HepG2 (cell line): ENCODE results near the gene C1orf116. TPM values are rescaled to one million over a fixed set of nuclear protein-coding genes. Genes with fewer than 3 reads are reported as not detected.

Source experiments
- HNRNPL ChIP-seq: fragments of 200-400 bp; formaldehyde crosslinking; IDR thresholded peaks from 2 replicates; pipeline ENCODE4 v1.6.1; 2017; ENCODE audit warnings: mild to moderate bottlenecking, low read depth, low read length
- TCF12 ChIP-seq, 2 experiments: fragments of 450-650 bp in 1 of 2; sonication (generic) in 1 of 2; formaldehyde crosslinking in 1 of 2; IDR thresholded peaks; 2 replicates each; pipeline versions ENCODE4 v1.6.1 to v1.8.0; 2017 to 2022; ENCODE audit warnings: antibody characterized with exemption in 1 of 2, mild to moderate bottlenecking in 1 of 2, missing genetic modification reagents in 1 of 2, moderate library complexity in 1 of 2
- ZBTB38 ChIP-seq: sonication (generic); formaldehyde crosslinking; IDR thresholded peaks from 2 replicates; pipeline ENCODE4 v1.5.1; 2020; ENCODE audit warnings: mild to moderate bottlenecking, missing genetic modification reagents
- ZFP37 ChIP-seq: sonication (generic); formaldehyde crosslinking; IDR thresholded peaks from 2 replicates; pipeline ENCODE4 v1.4.0; 2020; ENCODE audit warnings: missing genetic modification reagents, borderline replicate concordance
- ZFP41 ChIP-seq: sonication (generic); formaldehyde crosslinking; IDR thresholded peaks from 2 replicates; pipeline ENCODE4 v1.4.0; 2020; ENCODE audit warnings: mild to moderate bottlenecking, missing genetic modification reagents, borderline replicate concordance
- ZNF329 ChIP-seq: sonication (generic); formaldehyde crosslinking; IDR thresholded peaks from 2 replicates; pipeline ENCODE4 v1.9.0; 2021; ENCODE audit warnings: low read depth, mild to moderate bottlenecking, missing genetic modification reagents
- ZNF337 ChIP-seq: sonication (generic); formaldehyde crosslinking; IDR thresholded peaks from 2 replicates; pipeline ENCODE4 v1.5.1; 2020; ENCODE audit warnings: missing genetic modification reagents, low read depth, mild to moderate bottlenecking, borderline replicate concordance
- ZNF678 ChIP-seq: sonication (generic); formaldehyde crosslinking; IDR thresholded peaks from 2 replicates; pipeline ENCODE4 v1.4.0; 2020; ENCODE audit warnings: mild to moderate bottlenecking, missing genetic modification reagents
- ZSCAN9 ChIP-seq: IDR thresholded peaks from 2 replicates; pipeline ENCODE4 v1.6.1; 2016; ENCODE audit warnings: borderline replicate concordance
- polyA plus RNA-seq, 8 experiments: library from polyadenylated mRNA; depleted of rRNA in 3 of 8; stranded (reverse) in 7 of 8; unstranded in 1 of 8; fragments of >200 nt; fragmentation: Illumina TruSeq in 4 of 8; extraction: Trizol in 4 of 8; gene quantifications; 2 replicates each; pipeline versions ENCODE4 v1.2.1 to v1.2.3, GENCODE V29; 2011 to 2016; ENCODE audit warnings: low read depth in 4 of 8, missing spikeins in 1 of 8, mixed read lengths in 1 of 8; ENCODE audit not compliant: insufficient read depth in 1 of 8
- total RNA-seq, 5 experiments: library from RNA; depleted of rRNA; stranded (reverse); fragments of >200 nt; fragmentation: Illumina TruSeq; extraction: Trizol; gene quantifications; 2 replicates each; pipeline ENCODE4 v1.2.3, GENCODE V29; 2016; ENCODE audit warnings: low read depth in 1 of 5
- TF ChIP-seq, protein P1 (sequence below): sonication (generic); formaldehyde crosslinking; IDR thresholded peaks from one replicate; pipeline ENCODE4 v1.5.1; 2020; ENCODE audit warnings: mild to moderate bottlenecking, missing genetic modification reagents; ENCODE audit errors: not compliant biosample characterization
- TF ChIP-seq, protein P2 (sequence below): sonication (generic); formaldehyde crosslinking; IDR thresholded peaks from 2 replicates; pipeline ENCODE4 v1.4.0; 2020; ENCODE audit warnings: missing genetic modification reagents
- TF ChIP-seq, protein P3 (sequence below): sonication (generic); formaldehyde crosslinking; IDR thresholded peaks from 2 replicates; pipeline ENCODE4 v1.5.1; 2020; ENCODE audit warnings: missing genetic modification reagents, mild to moderate bottlenecking, borderline replicate concordance

The C1orf116 gene
- total and polyA plus RNA-seq, 2 of the 13 experiments (the other 11 are each of a cell fraction or from before 2014, with no cell fraction given): 0.51 to 0.95 TPM

DNA sequence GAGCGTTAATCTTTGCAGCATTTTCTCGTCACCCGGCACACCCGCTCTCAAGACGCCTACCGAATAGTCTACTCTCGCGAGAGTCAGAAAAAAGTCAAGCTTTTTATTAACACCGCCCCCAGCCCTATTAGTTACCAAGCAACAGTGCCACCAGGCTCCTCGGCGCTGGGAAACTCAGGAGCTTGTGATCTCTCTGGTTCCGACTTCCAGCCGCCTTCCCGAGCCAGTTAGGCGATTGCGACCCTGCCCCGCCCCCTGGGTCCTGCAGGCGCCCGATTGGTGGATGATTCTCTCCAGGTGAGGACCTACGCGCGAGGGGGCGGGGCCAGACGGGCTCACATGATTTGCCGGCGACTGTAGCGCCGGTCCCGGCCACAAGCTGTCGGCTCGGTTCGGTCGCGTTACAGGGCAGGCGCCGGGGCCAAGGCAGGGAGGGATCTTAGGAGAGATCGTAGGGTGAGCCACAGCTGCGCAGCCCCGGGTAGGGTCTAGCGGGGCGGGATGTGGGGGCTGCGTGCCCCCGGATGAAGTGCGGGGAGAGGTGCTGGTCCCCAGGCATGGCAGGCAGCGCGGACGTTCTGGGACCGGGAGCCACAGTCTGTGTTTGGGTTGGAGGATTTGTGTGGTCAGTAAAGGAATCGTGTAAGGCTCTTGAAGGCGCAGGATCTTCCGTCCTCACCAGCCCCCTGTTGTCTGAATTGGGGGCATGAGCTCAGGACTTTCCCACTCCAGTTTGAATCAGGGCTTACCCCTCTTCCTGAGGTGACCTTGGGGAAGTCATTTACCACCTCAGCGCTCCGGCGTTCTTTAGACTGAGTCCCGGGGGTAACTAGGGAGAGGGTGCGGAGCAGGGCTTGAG, 20.6 kb upstream of the C1orf116 start, which contains the start of gene PFKFB2 (continued):
- TF ChIP-seq, protein P1, sequence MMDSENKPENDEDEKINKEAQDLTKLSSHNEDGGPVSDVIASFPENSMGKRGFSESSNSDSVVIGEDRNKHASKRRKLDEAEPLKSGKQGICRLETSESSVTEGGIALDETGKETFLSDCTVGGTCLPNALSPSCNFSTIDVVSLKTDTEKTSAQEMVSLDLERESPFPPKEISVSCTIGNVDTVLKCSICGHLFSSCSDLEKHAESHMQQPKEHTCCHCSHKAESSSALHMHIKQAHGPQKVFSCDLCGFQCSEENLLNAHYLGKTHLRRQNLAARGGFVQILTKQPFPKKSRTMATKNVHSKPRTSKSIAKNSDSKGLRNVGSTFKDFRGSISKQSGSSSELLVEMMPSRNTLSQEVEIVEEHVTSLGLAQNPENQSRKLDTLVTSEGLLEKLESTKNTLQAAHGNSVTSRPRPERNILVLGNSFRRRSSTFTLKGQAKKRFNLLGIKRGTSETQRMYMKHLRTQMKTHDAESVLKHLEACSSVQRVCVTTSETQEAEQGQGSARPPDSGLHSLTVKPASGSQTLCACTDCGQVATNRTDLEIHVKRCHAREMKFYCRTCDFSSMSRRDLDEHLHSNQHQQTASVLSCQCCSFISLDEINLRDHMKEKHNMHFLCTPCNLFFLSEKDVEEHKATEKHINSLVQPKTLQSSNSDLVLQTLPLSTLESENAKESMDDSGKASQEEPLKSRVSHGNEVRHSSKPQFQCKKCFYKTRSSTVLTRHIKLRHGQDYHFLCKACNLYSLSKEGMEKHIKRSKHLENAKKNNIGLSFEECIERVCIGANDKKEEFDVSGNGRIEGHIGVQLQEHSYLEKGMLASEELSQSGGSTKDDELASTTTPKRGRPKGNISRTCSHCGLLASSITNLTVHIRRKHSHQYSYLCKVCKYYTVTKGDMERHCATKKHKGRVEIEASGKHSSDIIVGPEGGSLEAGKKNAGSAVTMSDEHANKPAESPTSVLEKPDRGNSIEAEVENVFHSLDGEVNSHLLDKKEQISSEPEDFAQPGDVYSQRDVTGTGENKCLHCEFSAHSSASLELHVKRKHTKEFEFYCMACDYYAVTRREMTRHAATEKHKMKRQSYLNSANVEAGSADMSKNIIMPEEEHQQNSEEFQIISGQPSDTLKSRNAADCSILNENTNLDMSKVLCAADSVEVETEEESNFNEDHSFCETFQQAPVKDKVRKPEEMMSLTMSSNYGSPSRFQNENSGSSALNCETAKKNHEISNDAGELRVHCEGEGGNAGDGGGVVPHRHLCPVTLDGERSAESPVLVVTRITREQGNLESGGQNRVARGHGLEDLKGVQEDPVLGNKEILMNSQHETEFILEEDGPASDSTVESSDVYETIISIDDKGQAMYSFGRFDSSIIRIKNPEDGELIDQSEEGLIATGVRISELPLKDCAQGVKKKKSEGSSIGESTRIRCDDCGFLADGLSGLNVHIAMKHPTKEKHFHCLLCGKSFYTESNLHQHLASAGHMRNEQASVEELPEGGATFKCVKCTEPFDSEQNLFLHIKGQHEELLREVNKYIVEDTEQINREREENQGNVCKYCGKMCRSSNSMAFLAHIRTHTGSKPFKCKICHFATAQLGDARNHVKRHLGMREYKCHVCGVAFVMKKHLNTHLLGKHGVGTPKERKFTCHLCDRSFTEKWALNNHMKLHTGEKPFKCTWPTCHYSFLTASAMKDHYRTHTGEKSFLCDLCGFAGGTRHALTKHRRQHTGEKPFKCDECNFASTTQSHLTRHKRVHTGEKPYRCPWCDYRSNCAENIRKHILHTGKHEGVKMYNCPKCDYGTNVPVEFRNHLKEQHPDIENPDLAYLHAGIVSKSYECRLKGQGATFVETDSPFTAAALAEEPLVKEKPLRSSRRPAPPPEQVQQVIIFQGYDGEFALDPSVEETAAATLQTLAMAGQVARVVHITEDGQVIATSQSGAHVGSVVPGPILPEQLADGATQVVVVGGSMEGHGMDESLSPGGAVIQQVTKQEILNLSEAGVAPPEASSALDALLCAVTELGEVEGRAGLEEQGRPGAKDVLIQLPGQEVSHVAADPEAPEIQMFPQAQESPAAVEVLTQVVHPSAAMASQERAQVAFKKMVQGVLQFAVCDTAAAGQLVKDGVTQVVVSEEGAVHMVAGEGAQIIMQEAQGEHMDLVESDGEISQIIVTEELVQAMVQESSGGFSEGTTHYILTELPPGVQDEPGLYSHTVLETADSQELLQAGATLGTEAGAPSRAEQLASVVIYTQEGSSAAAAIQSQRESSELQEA: peak; percentile 86
- TF ChIP-seq ZNF329 (CRISPR knock-in tag) (no peak), HNRNPL (0 out of 2 replicates have a peak, but pooled peaks have one; percentile 22), ZNF678 (peak; percentile 60; the same call in 1 of the 2 replicates), ZFP41 (CRISPR knock-in tag) (no peak), ZFP37 (CRISPR knock-in tag) (no peak), ZSCAN9 (no peak), ZNF337 (CRISPR knock-in tag) (0 out of 2 replicates have a peak, but pooled peaks have one; percentile 41), TCF12 (IDR thresholded peaks at IDR 0.05) (no peak), TCF12 (CRISPR knock-in tag; IDR thresholded peaks at IDR 0.05) (no peak), ZBTB38 (CRISPR knock-in tag) (0 out of 2 replicates have a peak, but pooled peaks have one; percentile 43)
- TF ChIP-seq, protein P2, sequence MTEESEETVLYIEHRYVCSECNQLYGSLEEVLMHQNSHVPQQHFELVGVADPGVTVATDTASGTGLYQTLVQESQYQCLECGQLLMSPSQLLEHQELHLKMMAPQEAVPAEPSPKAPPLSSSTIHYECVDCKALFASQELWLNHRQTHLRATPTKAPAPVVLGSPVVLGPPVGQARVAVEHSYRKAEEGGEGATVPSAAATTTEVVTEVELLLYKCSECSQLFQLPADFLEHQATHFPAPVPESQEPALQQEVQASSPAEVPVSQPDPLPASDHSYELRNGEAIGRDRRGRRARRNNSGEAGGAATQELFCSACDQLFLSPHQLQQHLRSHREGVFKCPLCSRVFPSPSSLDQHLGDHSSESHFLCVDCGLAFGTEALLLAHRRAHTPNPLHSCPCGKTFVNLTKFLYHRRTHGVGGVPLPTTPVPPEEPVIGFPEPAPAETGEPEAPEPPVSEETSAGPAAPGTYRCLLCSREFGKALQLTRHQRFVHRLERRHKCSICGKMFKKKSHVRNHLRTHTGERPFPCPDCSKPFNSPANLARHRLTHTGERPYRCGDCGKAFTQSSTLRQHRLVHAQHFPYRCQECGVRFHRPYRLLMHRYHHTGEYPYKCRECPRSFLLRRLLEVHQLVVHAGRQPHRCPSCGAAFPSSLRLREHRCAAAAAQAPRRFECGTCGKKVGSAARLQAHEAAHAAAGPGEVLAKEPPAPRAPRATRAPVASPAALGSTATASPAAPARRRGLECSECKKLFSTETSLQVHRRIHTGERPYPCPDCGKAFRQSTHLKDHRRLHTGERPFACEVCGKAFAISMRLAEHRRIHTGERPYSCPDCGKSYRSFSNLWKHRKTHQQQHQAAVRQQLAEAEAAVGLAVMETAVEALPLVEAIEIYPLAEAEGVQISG (CRISPR knock-in tag): peak; percentile 42; the same call in 1 of the 2 replicates
- TF ChIP-seq, protein P3, sequence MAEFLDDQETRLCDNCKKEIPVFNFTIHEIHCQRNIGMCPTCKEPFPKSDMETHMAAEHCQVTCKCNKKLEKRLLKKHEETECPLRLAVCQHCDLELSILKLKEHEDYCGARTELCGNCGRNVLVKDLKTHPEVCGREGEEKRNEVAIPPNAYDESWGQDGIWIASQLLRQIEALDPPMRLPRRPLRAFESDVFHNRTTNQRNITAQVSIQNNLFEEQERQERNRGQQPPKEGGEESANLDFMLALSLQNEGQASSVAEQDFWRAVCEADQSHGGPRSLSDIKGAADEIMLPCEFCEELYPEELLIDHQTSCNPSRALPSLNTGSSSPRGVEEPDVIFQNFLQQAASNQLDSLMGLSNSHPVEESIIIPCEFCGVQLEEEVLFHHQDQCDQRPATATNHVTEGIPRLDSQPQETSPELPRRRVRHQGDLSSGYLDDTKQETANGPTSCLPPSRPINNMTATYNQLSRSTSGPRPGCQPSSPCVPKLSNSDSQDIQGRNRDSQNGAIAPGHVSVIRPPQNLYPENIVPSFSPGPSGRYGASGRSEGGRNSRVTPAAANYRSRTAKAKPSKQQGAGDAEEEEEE (CRISPR knock-in tag): no peak
